Breast epithelium (tissue), 3 donors: Measurements from ENCODE around the gene CCDC70.

ENCODE experiments used
- CTCF ChIP-seq, 3 donors: fragments of 450-650 bp; IDR thresholded peaks; one replicate each; pipeline ENCODE4 v1.5.1; 2016 to 2017; ENCODE audit warnings: antibody characterized with exemption in 3 of 3, mild to moderate bottlenecking in 3 of 3, moderate library complexity in 3 of 3
- POLR2AphosphoS5 ChIP-seq, 3 donors: sonication (generic); formaldehyde crosslinking; IDR thresholded peaks; one replicate each; pipeline ENCODE4 v1.6.1; 2017; ENCODE audit warnings: antibody characterized with exemption in 3 of 3

DNA sequence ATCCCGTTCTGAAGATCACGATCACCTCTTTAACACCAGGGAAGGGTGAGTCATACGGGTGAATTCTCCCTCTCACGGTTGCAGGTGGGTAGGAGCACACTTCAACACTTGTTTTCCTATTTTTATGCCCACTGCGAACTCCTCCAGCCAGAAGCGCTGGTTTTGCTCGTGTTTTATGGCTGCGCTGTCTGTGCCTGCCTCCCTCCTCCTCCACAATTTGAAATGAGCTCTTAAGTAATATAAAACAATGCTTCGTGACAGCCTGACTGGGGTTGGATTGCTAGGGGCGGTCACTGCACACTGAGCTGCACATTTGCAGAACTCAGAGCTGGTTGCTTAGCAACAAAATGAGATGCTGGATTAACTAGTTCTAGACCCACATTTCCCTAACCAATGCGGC, 12.9 kb downstream of the CCDC70 start:
- TF ChIP-seq CTCF (IDR thresholded peaks at IDR 0.05) = no peak
- no peak for TF ChIP-seq POLR2AphosphoS5 (IDR thresholded peaks at IDR 0.05)
